ENCODE measurements around the gene CLRN3.

- TF ChIP-seq POLR2AphosphoS5 (IDR thresholded peaks at IDR 0.05; ENCODE audit: low read depth) (no peak), CTCF (conservative IDR thresholded peaks at IDR 0.05; ENCODE audit: low read depth in 2 of 2) (no peak), CREB1 (CRISPR knock-in tag; IDR thresholded peaks at IDR 0.05; ENCODE audit: low read depth) (no peak), REST (IDR thresholded peaks at IDR 0.05; ENCODE audit: unreplicated experiment) (no peak), EZH2 (IDR thresholded peaks at IDR 0.05; ENCODE audit: low read depth, unreplicated experiment) (no peak), JUNB (IDR thresholded peaks at IDR 0.05; ENCODE audit: unreplicated experiment) (no peak), EZH2phosphoT487 (IDR thresholded peaks at IDR 0.05; ENCODE audit: unreplicated experiment) (no peak)
Observed at GRCh38 chr10:127905848-127906261, 13.1 kb upstream of the CLRN3 start.

Measured in GM23338 (cell line).